Erythroblast (primary cell): ENCODE results near the gene GDF7.

Experiments used
- GATA1 ChIP-seq: IDR thresholded peaks from 2 replicates; pipeline ENCODE4 v1.6.1; 2011; ENCODE audit warnings: low read depth, mild to moderate bottlenecking, control low read depth, low read length, moderate library complexity
- POLR2A ChIP-seq: IDR thresholded peaks from 2 replicates; pipeline ENCODE4 v1.6.1; 2011; ENCODE audit warnings: mild to moderate bottlenecking, low read length

DNA sequence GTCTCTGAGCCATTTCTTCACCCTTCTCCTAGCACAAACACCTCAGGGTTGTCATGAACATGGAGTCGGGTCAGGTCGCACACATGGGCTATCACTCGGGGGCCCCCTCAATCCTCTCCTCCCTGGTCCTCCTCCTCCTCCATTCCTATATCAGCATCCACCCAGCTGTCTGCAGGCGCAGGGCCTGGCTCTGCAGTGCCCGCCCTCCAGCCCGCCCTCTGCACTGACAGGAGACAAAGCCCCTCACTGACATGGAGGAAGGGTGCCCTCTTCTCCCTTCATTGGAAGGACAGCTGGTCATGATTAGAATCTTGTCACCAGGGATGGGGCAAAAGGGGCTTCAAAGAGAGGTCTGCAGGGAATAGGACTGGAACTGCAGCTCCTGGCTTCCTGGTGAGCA lies 37.8 kb upstream of the GDF7 start:
- TF ChIP-seq POLR2A, result no peak
- no peak for TF ChIP-seq GATA1
